NCI-H1417 treated with DMSO at 0.1 percent for 48 hours (cell line): ENCODE data around the gene SSTR4.
A peak's percentile ranks its signal among the peaks of the same experiment; 100 is the strongest.

Source experiments
- DNase-seq: peaks from one replicate; lab custom pipeline; 2025; lab: John Stamatoyannopoulos, UW

The SSTR4 gene

GRCh38 chr20:23065266-23066201 is 30.4 kb downstream of the SSTR4 start:
- no peak for DNase-seq

DNA sequence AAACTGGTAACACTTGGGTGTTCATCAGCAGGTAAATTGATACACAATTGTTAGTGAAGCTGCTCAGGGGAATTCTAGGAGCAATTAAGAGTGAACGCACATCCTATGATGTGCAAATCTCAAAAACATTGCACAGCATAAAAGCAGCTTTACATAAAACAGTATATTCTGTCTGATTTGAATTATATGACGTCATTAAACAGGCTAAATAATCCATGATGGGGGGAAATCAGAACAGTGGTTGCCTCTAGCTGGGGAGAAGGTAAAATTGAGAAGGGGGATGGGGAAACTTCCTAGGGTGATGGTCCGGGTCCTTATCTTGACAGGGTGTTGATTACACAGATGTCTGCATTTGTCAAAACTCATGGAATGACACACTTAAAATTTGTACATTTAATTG is 31.7 kb downstream of the SSTR4 start:
- no peak for DNase-seq

DNA sequence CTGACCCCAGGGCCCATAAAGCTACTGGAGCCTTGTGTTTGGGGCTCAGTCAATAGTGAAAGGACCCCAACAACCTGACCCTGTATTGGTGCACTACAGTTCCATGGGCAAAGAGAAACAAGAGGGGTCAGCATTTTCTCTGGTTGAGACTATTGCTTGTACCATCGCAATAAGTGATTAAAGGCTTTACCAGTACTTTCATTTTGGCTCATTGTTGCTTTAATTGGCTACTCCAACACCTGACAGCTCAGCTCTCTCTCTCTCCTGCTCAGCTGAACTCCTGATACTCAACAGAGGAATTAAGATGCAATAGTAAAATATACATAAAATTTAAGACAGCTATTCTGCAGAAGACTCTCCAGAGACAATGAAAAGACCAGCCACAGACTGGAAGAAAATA is 33.2 kb downstream of the SSTR4 start:
- DNase-seq, result no peak

GRCh38 chr20:23069108-23069507 is 34.0 kb downstream of the SSTR4 start:
- no peak for DNase-seq

DNA sequence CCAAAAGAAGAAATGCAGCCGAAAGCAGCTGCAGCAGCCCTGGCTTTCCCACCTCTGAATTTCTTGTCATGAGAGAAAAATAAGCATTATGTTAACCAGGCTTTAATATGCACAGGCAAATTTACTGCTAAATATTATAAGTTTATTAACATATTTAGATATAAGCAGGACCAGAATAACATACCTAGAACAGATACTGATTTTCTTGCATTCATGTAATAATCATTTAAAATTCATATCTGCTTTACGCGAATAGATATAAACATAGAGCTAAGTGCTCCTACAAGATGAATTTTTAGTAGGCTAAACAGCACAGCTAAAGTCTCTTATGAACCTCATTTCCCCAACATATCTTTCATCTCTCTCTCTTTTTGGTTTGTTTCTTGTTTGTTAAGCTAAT is 36.3 kb downstream of the SSTR4 start:
- no peak for DNase-seq

DNA sequence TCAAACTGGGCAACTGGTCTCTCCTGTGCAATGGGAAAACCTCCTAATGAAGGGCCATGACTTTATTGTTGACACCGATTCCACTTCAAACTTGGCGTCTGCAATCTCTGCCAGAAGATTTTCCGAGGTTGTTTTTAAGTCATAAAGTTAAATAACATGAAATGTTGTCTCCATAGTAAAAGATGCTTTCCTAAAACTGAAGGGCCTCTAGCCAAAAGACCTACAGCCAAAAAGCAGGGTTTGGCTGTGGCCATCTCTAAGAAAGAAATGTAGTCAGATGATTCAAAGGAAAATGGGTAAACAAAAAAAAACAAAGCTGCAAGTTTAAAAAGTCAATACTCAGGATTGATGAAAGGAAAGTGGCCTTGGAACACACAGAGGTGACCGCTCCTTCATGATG is 36.9 kb downstream of the SSTR4 start:
- DNase-seq, result no peak

- DNase-seq, result no peak
These were observed 37.9 kb downstream of the SSTR4 start for GRCh38 chr20:23072892-23073586.

- DNase-seq, result no peak
These were observed 38.9 kb downstream of the SSTR4 start for GRCh38 chr20:23074052-23074451.

DNA sequence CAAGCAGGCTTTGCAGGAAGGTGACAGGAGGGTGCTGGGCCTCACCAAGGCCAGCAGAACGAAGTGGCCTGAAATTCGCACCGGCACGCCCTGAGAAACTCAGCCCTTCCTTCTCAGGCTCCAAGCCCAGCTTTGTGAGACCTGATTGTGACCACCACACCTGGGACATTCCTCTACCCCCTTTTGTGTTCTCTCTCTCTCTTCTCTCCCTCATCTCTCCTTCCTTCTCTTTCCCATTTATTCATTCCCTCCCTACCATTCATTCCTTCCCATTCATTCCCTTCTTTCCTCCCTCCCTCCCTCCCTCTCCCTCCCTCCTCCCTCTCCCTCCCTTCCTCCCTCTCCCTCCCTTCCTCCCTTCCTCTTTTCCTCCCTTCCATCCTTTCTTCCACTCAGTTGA is 42.2 kb downstream of the SSTR4 start:
- DNase-seq, result no peak

DNA sequence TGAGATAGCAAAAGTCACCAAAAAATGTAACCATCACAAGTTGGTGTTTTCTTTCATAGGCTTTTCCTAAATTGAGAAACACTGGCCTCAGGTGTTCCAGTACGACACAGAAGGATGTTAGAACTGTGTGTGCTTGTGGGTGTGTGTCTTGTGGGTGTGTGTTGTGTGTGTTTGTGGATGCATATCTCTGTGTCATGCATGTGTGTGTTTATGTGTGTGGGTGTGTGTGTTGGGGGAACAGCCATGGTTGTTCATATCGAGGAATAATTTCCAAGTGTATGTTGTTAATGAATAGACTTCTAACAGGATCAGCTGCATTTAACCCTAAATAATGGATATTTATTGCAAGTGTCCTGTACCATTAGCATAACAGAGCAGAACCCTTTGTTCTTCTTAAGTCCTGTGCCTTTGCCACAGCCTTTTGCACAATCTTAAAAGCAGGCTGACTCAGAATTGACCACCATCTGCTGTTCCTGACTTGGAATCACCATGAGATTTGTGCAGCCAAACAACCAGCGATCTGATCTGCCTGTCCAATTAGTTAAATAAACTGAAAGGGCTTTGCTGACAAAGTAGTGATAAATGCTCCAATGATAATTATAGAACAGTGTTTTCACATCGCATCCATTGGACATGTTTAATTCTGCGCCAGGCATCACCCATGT is 43.4 kb downstream of the SSTR4 start:
- peak; percentile 92 for DNase-seq

- peak; percentile 92 for DNase-seq
These were observed 43.9 kb downstream of the SSTR4 start for GRCh38 chr20:23079016-23079351.

DNA sequence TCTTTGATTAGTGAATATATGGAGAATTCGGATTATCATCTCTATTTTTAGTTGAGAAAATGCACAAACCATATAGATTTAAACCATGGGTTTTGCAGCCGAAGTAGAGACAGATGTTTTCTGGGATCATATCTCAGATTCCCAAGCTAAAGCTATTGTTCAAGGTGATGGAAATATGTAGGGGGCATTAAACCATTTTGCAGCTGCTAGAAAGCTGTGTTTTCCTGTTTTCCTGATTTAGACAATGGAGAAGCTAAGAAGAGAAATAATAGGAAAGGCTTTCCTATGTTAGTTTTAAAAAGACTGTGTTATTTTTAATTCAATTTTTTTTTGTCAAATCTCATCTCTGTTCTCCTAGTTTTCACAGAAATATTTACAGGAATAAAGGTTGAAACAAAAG is 44.8 kb downstream of the SSTR4 start:
- DNase-seq, result no peak

- no peak for DNase-seq
These were observed 45.4 kb downstream of the SSTR4 start for GRCh38 chr20:23080521-23080920.

DNA sequence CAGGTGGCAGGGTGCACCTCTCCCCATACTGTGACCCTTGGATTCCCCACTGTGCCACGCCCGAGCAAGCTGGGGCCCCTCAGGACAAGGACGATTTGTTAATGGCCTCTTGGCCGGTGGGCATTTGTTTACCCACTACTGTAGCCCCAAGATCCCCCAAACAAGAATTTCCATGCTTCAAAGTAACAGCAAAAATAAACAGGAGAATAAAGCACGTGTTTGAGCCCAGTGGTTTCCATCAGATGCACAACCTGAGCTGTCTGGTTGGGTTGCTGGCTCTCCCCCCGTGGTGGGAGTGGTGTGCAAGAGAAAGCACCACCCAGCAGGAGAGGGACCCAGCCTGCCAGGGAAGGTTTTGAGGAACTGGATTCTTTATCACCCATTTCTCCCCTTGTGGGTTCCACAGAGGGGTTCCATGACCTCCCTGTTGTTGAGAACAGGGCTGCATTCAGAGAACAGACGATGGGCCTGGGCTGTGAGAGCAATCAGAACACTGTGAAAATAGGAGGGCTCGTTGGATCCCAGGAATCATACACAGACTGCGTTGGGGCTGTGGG is 46.2 kb downstream of the SSTR4 start:
- DNase-seq, result no peak

DNA sequence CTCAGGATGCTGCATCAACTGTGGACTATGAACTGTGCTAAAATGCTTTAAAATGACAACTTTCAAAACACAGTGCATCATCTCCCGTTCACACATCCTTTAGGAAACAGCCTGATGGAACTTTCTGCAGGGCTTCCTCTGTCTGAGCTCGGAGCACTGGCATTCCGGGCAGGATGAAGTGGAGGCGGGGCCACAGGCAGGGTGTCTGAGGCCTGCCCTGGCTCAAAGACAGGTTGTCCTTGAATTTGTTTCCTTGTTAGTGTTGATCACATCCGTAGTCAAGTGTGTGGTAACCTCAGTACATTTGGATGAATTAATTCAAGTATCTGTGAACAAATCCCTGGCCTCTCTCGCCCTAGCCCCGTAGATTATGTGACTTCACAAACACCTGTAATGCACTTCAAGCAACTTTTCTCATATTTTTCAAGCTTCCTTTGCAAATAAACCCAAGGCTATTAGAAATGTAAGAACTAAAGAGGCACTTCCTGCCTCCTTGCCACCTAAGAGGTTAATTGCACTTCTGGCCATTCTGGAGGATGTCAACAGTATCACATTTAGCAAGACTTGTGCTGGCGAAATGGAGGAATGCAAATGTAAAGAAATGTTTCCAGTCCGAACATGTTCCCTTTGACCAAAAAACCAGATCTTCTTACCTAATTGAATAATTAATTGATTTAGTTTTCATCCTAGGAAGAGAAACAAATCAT is 47.9 kb downstream of the SSTR4 start:
- no peak for DNase-seq

- no peak for DNase-seq
These were observed 48.6 kb downstream of the SSTR4 start for GRCh38 chr20:23083553-23084220.

GRCh38 chr20:23084282-23084844 is 49.3 kb downstream of the SSTR4 start:
- DNase-seq, result no peak

DNA sequence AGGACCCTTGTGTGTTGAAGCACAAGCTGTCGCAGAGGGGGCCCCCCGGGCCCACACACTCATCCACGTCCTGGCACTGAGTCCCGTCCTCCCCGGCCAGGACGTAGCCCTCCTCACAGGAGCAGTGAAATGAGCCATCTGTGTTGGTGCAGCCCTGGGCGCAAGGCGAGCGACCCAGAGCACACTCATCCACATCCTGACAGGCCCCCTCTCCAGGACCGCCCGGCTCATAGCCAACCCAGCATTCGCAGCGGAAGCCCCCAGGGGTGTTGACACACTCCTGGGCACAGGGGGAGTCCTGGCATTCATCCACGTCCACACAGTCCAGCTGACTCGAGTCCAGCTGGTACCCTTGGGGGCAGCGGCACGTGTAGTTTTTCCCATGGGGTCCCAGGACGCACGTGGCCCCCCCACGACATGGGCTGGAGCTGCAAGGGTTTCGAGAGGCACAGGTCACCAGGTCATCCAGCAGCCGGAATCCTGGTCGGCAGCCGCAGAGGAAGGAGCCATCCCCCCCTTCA is 49.8 kb downstream of the SSTR4 start:
- DNase-seq, result no peak

DNA sequence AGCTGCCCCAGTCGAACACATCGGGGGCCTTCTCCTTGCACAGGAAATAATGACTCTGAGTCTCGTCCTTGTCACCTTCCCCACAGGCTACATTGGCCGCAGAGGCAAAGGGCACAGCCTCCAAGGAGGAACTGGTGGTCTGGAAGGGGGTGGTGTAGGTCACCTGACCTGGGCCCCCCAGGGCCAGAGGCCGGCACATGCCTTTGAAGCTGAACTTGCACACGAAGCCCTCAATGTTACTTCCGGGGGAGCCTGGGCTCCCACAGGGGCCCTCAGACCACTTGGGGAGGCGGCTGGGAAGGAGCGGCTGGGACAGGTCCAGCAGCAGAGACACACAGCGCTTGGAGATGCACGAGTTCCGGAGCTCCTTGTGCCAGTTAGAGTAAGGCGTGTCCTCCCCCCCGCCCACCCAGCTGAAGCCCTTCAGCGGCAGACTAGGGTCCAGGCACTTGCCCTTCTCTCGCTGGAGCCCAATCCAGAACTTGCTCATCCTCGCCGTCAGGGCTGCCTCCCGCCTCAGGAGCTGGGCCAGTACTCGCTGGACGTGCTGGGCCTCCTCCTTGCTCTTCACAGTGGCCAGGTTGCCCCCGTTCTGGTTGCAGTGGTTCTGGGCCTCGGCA is 50.4 kb downstream of the SSTR4 start:
- DNase-seq, result no peak

- no peak for DNase-seq
These were observed 51.0 kb downstream of the SSTR4 start, which contains the start of gene CD93 for GRCh38 chr20:23086056-23086566. Gene CD93 (minus strand): TSS chr20:23086324. CDS start chr20:23086192, 132 bp downstream.
